ENCODE results near the gene CCDC152.

Gene CCDC152

DNA sequence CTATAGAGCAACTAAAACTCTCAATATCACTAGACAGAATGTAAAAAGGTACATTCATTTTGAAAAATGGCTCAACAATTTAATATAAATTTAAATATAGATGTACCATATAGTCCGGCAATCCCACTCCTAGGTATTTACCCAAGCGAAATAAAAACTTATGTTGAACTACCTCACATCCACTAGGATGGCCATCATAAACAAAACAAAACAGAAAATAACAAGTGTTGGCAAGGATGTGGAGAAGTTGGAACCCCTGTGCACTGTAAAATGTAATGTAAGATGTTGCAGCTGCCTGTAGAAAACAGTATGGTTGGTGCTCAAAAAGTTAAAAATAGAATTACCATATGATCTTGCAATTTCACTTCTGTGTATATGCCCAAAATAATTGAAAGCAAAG, 91.9 kb downstream of the CCDC152 start:
- DNase-seq (ENCODE audit: low read depth) = no peak
- no peak overlapping the region for H3K4me3 ChIP-seq (ENCODE audit: low read depth, low read length)
- TF ChIP-seq, protein P1, sequence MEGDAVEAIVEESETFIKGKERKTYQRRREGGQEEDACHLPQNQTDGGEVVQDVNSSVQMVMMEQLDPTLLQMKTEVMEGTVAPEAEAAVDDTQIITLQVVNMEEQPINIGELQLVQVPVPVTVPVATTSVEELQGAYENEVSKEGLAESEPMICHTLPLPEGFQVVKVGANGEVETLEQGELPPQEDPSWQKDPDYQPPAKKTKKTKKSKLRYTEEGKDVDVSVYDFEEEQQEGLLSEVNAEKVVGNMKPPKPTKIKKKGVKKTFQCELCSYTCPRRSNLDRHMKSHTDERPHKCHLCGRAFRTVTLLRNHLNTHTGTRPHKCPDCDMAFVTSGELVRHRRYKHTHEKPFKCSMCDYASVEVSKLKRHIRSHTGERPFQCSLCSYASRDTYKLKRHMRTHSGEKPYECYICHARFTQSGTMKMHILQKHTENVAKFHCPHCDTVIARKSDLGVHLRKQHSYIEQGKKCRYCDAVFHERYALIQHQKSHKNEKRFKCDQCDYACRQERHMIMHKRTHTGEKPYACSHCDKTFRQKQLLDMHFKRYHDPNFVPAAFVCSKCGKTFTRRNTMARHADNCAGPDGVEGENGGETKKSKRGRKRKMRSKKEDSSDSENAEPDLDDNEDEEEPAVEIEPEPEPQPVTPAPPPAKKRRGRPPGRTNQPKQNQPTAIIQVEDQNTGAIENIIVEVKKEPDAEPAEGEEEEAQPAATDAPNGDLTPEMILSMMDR (IDR thresholded peaks at IDR 0.05; ENCODE audit: low read depth, low read length, missing control alignments) = no peak

DNA sequence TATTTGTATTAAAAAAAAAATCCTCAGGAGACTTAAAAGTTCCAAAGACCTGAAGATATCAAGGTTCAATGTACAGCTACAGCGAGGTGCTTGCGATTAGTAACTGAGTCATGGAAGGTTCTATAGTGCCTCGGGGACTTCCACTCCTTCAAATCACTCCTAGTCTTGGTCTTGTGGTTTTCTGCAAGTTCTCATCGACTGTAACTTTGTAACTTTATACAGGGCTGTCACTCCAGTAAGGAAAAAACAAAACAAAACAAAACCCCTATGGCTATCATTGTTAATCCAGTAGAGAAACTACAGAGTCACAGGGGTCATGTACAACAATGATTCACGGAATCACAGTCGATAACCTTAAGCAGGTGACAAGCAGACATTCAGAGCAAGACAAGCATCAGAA, 94.9 kb downstream of the CCDC152 start:
- H3K4me3 ChIP-seq (ENCODE audit: low read depth, low read length) = no peak overlapping the region
- TF ChIP-seq, protein P1 (IDR thresholded peaks at IDR 0.05; ENCODE audit: low read depth, low read length, missing control alignments) = no peak
- no peak for DNase-seq (ENCODE audit: low read depth)

All from GM12864 (cell line).